GM12892 (cell line): ENCODE results near the gene PRKCQ.

Experiments
- POLR2A ChIP-seq: IDR thresholded peaks from 2 replicates; pipeline ENCODE4 v1.6.1; 2011; ENCODE audit warnings: low read depth, low read length, control low read depth
- POLR2AphosphoS5 ChIP-seq: IDR thresholded peaks from 2 replicates; pipeline ENCODE4 v1.6.1; 2011; ENCODE audit warnings: low read depth, low read length, control low read depth
- TAF1 ChIP-seq: IDR thresholded peaks from 2 replicates; pipeline ENCODE4 v1.6.1; 2011; ENCODE audit warnings: low read depth, mild to moderate bottlenecking, control low read depth, low read length, borderline replicate concordance

- TF ChIP-seq POLR2AphosphoS5: no peak
- no peak for TF ChIP-seq TAF1
- no peak for TF ChIP-seq POLR2A
Measured at GRCh38 chr10:6461961-6462360, 118.1 kb downstream of the PRKCQ start.
